ENCODE results near the gene SYNDIG1L. TPM values are rescaled to one million over a fixed set of nuclear protein-coding genes. Genes with fewer than 3 reads are reported as not detected.

The SYNDIG1L gene
- not detected for total RNA-seq

DNA sequence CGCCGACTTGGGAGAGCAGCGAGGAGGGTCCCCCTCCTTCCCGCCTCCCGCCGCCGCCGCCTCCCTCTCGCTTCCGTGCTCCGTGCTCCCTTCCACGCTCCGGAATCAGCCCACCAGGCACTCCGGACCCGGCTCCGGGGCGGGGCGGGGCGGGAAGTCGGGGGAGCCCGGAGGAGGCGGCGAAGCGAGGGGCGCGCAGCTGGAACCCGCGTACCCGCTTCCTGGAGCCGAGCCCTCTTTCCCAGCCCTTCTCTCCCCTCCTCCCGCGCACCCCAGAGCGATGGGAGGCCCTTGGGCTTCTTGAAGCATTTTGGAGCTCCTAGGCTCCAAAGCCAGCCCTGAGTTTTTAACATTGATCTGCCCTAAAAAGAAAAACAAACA lies at the start of gene SYNDIG1L:
Gene SYNDIG1L (minus strand): TSS at position 9 of the 381 bp plus-strand sequence. CDS start 16,466 bp downstream, outside the sequence.

Other genes with a start within 250 kb of the SYNDIG1L start
- gene VSX2, start 186.8 kb downstream of the SYNDIG1L start, total RNA-seq: not detected
- gene ABCD4, start 123.3 kb downstream of the SYNDIG1L start, total RNA-seq: 10 to 100 TPM; 54.8 to 58.8 TPM
- gene VRTN, start 77.7 kb downstream of the SYNDIG1L start, total RNA-seq: not detected
- 10 to 100 TPM; 67.9 to 77.8 TPM for gene NPC2, start 67.1 kb upstream of the SYNDIG1L start, total RNA-seq
- 10 to 100 TPM; 27.4 to 27.9 TPM for gene ISCA2, start 67.6 kb upstream of the SYNDIG1L start, total RNA-seq
- under 1 TPM; 0.10 TPM for gene LTBP2, start 186.0 kb upstream of the SYNDIG1L start, total RNA-seq

Data from activated naive CD4-positive, alpha-beta T cell treated with anti-CD3 and anti-CD28 coated beads, Interleukin-2, amount 10 ng/mL, durations not matched to agents 5 hours and 36 hours (primary cell).